ENCODE results near the gene CLEC20A.

CLEC20A gene

DNA sequence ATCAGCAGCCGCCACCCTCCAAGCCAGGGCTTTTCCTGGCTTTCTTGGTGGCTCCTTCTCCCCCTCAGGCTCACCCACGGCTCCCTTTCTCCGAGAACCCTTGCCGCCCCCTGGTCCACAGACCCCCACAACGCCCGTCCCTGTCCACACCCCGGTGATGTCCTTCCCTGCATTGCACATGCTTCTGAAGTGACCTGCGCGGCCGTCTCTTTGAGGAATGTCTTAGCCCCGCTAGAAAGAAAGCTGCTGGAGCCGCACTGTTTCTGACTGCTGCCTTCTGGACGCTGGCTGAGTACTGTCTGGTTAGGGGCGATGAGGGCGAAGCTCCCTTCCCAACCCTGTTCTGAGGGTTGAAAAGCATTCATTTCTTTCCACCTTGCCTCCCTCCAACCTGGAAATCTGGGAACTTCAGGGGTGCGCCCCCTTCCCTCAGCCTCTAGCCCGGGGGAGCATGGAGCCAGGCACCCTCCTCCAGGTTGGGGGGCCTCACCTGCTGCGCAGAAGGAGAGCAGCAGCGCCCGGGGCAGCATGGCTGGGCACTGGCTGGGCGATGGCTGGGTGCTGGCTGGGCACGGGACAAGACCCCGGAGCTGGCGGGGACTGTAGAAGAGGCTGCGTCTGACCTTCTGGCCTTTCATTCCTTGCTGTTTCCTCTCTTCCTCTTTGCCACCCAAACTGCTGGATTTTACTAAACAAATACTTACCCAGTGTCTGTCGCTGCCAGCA is at the start of gene CLEC20A:
Gene CLEC20A, minus strand, starts transcription at position 555 of the 726 bp plus-strand sequence. Its CDS starts 25 bp downstream, at position 530.
- no peak for TF ChIP-seq GATA3 (IDR thresholded peaks at IDR 0.05; ENCODE audit: low read depth, low read length)
- TF ChIP-seq GATA2 (IDR thresholded peaks at IDR 0.05; ENCODE audit: low read depth, low read length) = no peak

DNA sequence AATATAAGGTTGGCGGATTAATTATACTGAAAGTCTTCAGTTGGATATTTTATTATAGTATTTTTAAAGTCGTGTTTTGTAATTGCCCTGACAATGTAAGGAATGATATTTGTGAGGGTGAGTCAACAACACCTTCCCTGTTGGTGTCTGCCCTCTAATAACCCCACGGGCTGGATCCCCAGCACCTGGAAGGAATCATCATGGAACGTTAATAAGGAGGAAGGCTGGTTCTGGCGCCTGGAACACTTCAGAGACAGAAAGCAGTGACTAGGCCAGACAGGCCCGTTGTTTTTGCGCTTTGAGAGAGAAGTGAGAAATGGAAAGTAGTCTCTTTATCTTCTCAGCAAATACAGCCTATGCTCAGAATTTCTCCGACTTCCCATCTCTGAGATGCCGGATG is 47.8 kb upstream of the CLEC20A start:
- no peak for TF ChIP-seq GATA3 (IDR thresholded peaks at IDR 0.05; ENCODE audit: low read depth, low read length)

DNA sequence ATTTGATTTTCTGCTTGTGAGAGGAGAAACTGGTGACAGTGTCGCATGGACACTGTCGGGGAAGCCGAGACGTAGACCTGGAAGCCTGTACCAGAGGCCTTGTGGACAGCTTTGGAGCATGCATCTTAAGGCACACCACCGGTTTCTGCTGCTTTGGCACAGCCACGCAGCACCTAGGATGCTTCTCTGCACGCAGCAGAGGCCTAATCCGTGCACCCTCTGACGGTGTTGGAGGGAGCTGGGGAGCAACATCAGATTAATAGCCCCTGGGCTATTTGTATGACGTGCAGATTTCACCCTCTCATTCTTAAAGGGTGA is 46.5 kb upstream of the CLEC20A start:
- TF ChIP-seq GATA3 (IDR thresholded peaks at IDR 0.05; ENCODE audit: low read depth, low read length) = no peak
- no peak for TF ChIP-seq GATA2 (IDR thresholded peaks at IDR 0.05; ENCODE audit: low read depth, low read length)

DNA sequence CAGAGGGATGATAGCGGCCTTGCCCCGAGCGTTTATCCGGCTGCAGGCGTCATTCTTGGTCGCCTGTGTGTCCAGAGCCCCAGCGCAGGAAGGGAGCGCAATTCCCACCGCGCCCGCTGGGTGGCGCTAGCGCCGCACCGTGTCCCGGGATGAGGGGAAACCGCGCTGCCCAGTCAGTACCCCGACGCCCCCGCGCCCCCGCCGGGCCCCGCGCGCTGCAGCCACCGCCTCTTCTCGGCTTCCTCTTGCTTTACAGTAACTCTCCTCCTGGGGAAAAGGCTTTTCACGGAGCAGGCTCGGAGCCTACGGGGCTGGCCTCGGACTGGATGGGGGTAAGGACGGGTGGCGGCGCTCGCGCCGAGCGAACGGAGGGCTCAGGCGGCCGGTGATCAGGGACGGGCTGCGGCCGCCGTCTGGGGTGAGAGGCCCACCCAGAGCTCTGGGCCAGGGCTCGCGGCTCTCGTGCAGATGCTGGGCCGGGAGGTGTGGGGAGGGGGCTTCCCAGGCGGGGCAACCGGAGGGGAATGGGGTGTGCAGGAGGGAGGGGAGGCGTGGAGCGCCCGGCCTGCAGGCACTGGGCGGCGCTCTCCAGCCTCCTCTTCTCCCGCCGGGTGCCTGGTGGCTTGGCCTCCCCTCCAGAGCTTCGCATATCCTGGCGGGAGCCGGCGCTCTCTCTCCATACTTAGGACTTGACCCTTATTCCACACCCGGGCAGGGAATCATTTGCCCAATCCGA is 46.0 kb upstream of the CLEC20A start:
- TF ChIP-seq GATA3 (IDR thresholded peaks at IDR 0.05; ENCODE audit: low read depth, low read length) (no peak), GATA2 (IDR thresholded peaks at IDR 0.05; ENCODE audit: low read depth, low read length) (no peak)

DNA sequence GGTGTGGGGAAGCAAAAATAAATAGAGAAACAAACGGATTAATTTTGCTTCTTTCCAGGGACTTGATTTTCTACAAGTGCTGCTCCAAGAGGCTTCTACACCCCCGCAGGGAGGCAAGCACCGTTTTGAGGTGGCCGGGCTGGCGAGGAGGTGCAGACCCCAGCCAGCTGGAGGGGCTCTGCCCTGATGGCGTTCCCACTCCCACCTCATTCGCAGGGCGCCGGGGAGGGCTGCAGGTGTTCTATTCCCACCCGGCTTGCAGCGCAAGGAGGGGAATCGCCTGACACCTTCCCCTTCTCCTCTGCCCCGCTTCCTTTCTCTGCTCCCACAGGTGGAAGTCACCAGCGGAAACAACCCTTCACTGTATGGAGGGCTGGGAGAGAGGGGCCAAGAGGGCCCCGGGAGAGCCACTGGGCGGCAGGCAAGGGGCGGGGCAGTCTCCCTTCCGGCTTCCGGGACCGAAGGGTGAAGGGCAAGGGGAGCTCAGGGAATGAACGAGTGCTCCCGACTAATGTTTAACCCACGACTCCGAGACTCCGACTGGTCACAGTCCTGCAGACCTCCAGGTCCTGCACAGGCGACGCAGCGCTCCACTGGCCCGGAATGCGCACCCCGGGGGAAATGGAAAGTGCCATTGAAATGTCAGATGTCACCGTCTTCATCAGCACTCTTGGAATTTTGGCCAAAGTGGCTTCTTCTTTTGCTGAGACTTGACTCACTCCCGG is 45.2 kb upstream of the CLEC20A start:
- no peak for TF ChIP-seq GATA3 (IDR thresholded peaks at IDR 0.05; ENCODE audit: low read depth, low read length)
- TF ChIP-seq GATA2 (IDR thresholded peaks at IDR 0.05; ENCODE audit: low read depth, low read length) = no peak

GRCh38 chr1:178541379-178541778 is 44.6 kb upstream of the CLEC20A start:
- no peak for TF ChIP-seq GATA2 (IDR thresholded peaks at IDR 0.05; ENCODE audit: low read depth, low read length)

DNA sequence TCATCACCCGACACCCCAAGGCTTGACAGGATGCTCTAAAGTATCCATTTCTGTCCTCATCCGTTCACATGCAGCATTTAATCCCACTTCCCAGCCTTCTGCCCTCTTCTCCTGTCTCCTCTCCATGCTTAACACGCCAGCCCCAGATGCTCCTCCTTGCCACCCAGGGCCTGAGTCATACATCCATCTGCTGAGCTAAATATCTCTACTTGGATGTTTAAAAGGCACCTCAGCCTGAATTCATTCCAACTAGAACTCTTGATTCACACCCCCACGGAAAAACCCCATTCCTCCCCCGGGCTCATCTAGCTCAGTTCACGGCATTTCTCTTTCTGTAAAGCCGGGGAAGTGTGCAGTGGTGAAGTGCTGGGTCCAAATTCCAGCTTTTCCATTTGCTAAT is 43.9 kb upstream of the CLEC20A start:
- TF ChIP-seq GATA3 (IDR thresholded peaks at IDR 0.05; ENCODE audit: low read depth, low read length) = no peak
- TF ChIP-seq GATA2 (IDR thresholded peaks at IDR 0.05; ENCODE audit: low read depth, low read length) = no peak

- TF ChIP-seq GATA2 (IDR thresholded peaks at IDR 0.05; ENCODE audit: low read depth, low read length) = no peak
- no peak for TF ChIP-seq GATA3 (IDR thresholded peaks at IDR 0.05; ENCODE audit: low read depth, low read length)
These were observed 43.4 kb upstream of the CLEC20A start for GRCh38 chr1:178540204-178540603.

DNA sequence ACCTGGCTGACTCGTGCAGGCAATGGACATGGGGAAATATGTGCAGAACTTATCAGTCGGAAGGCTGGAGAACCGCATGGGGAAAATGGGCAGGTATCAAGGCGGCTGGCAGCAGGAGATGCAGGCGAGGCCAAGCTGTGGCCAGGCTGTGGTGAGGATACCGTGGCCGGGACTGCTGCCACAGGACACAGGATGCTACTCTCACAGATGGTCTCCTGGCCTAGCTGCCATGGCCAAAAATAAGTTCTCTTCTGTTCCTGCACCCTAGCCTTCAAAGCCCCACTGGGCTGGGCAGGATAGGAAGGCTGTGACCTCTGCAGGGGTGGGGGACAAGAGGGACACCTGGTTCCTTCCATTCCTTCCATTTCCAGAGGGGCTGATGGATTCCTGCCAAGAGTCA is 42.5 kb upstream of the CLEC20A start:
- no peak for TF ChIP-seq GATA2 (IDR thresholded peaks at IDR 0.05; ENCODE audit: low read depth, low read length)
- TF ChIP-seq GATA3 (IDR thresholded peaks at IDR 0.05; ENCODE audit: low read depth, low read length) = no peak

DNA sequence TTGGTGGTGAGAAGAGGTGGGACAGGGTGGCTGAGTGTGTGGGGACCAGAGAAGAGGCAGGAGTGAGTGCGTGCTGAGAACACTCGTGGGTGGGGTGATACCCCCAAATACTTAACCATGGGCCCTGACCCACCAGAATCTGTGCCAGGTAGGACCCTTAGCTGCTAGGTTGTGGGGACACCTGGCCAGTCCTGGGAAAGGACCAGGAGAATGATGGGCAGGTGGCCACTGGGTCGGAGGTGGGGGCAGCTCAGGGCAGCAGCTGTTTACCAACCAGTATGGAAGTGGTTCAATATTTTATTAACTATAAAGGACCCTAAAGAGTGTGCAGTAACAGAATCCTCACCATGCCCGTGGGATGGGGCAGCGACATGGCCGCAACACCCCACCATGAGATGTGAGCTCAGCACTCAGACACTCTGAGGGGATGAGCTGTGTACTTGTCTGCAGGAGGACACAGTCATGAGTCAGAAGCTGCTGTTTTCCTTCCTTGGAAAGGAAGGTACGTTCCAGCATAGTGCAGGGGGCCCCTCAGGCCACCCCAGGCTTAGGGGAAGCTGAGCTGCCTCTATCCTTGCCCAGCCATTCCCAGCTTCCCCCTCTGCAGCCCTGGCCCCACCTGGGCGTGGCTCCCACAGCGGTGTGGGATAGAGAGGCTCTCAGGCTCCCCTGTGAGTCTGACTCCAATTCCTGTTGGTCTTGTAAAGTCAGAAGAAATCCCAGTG is 41.6 kb upstream of the CLEC20A start:
- TF ChIP-seq GATA3 (IDR thresholded peaks at IDR 0.05; ENCODE audit: low read depth, low read length) = no peak
- TF ChIP-seq GATA2 (IDR thresholded peaks at IDR 0.05; ENCODE audit: low read depth, low read length) = no peak

DNA sequence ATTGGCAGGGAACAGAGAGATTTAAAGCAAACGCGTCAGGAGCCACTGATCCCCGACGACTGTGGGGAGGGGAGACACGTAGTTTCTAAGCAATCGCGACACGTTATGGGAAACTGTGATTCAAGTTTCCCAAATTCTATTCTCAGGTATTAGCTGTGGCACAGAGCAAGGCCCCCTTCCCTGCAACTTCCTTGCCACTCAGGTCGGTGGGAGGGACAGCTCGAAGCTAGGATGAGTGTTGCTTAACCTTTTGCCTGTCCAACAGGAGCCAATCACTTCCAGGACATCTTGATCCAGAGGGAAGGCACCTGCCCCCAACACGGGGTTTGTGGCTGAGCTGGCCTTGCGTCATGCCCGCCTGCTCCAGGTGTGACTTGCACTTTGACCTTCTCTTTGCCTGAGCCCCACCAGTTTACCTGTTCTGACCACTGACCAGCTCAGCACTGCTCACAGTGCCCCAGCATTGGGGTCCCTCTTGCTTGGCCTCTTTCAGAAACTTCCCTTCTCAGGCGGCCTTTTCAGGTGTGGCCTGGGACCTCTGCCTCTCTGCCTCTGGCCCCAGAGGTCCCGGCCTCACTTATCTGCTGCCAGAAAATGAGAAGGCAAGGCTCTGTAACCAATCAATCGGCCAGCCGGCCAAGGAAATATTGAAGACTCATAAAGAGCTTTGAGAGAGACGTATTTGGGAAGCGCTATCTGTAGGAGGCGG is 40.8 kb upstream of the CLEC20A start:
- TF ChIP-seq GATA2 (IDR thresholded peaks at IDR 0.05; ENCODE audit: low read depth, low read length) (no peak), GATA3 (IDR thresholded peaks at IDR 0.05; ENCODE audit: low read depth, low read length) (no peak)

DNA sequence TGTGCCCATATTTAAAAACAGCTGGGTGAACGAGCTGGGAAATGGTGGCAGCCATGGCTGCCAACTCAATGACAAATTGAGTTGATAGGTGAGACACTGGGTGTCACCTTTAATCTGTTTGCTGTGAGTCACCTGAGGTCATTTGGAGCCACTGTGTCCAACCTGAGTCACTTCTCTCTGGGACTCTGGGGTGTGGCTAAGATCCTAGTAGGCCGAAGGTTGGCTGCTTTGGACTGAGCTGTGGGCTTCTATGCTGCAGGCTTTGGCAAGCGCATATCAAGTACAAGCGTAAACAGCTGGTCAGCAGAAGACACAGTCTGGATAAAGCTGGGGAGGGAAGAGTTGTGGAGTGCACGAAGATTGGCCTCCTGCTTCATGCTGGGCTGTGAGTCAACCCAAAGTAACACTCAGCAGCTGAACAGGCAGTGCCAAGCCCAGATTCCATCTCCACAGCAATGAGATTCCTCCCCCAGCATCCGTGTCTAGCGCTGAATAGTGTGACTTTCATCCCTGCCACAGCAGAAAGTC is 40.1 kb upstream of the CLEC20A start:
- TF ChIP-seq GATA2 (IDR thresholded peaks at IDR 0.05; ENCODE audit: low read depth, low read length) = no peak
- no peak for TF ChIP-seq GATA3 (IDR thresholded peaks at IDR 0.05; ENCODE audit: low read depth, low read length)

GRCh38 chr1:178536329-178536728 is 39.6 kb upstream of the CLEC20A start:
- TF ChIP-seq GATA2 (IDR thresholded peaks at IDR 0.05; ENCODE audit: low read depth, low read length) (no peak), GATA3 (IDR thresholded peaks at IDR 0.05; ENCODE audit: low read depth, low read length) (no peak)

Measured in SH-SY5Y (cell line).